ENCODE results near the gene GEMIN5.

DNA sequence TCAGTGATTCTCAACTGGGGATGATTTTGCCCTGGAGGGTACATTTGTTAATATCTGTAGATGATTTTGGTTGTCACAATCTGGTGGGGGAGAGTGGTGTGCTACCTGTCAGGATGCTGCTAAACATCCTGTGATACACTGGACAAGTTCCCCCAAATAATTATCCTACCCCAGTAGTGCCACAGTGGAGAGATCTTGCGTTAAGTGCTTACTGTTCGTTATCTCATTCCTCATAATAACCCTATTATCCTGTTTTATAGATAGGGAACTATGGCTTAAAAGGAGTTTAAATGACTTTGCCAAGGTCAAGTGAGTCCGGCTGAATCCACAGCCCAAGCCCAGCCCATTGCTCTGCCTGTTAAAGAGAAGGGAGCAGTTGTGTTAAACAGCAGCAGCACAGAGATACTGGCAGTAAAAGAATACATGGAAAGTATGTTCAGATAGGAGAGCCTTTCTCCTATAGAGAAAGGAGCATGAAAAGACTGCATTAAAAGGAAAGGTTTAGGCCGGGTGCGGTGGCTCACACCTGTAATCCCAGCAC lies 64.2 kb downstream of the GEMIN5 start:
- TF ChIP-seq CTCF (IDR thresholded peaks at IDR 0.05; ENCODE audit: low read depth, low read length, poor library complexity, severe bottlenecking) (no peak), EZH2phosphoT487 (IDR thresholded peaks at IDR 0.05; ENCODE audit: borderline replicate concordance, low read length) (no peak)
